GM23338 (cell line): ENCODE measurements around the gene DNAH11. TPM values are rescaled to one million over a fixed set of nuclear protein-coding genes. Genes with fewer than 3 reads are reported as not detected.

Experiments
- ATAC-seq: fragments of 200-7000 bp; cut with Tn5 transposase; 3 replicates; pipeline ENCODE4 v1.9.1; 2020
- DNase-seq: peaks from one replicate; pipeline ENCODE4 v3.0.0-alpha.2; 2015; ENCODE audit warnings: low spot score
- H2AFZ ChIP-seq: fragments of 200-600 bp; sonication (generic); 2 replicates; pipeline ENCODE4 v1.8.0; 2016; ENCODE audit warnings: antibody characterized with exemption, mild to moderate bottlenecking, moderate library complexity
- H3F3A ChIP-seq: fragments of 200-600 bp; sonication (generic); replicated peaks from 2 replicates; pipeline ENCODE4 v1.8.0; 2017; ENCODE audit warnings: antibody characterized with exemption, mixed run types, low read depth
- H3K27ac ChIP-seq: fragments of 200-600 bp; sonication (generic); 2 replicates; pipeline ENCODE4 v1.6.1; 2016; ENCODE audit warnings: low read depth
- H3K27me3 ChIP-seq: fragments of 200-600 bp; sonication (generic); 2 replicates; pipeline ENCODE4 v1.8.0; 2016; ENCODE audit warnings: mild to moderate bottlenecking, mixed run types, moderate library complexity; ENCODE audit not compliant: insufficient read depth
- H3K36me3 ChIP-seq: fragments of 200-600 bp; sonication (generic); 2 replicates; pipeline ENCODE4 v1.8.0; 2016; ENCODE audit warnings: mild to moderate bottlenecking; ENCODE audit not compliant: insufficient read depth
- H3K4me1 ChIP-seq: fragments of 200-600 bp; sonication (generic); 2 replicates; pipeline ENCODE4 v1.8.0; 2016; ENCODE audit warnings: mild to moderate bottlenecking, moderate library complexity; ENCODE audit not compliant: insufficient read depth
- H3K4me2 ChIP-seq: fragments of 200-600 bp; sonication (generic); 2 replicates; pipeline ENCODE4 v1.7.1; 2017; ENCODE audit warnings: mixed run types
- H3K4me3 ChIP-seq: fragments of 200-600 bp; sonication (generic); 2 replicates; pipeline ENCODE4 v1.6.1; 2016; ENCODE audit warnings: mixed run types
- H3K79me2 ChIP-seq: fragments of 200-600 bp; sonication (generic); replicated peaks from 2 replicates; pipeline ENCODE4 v1.8.0; 2017; ENCODE audit warnings: mild to moderate bottlenecking; ENCODE audit not compliant: insufficient read depth
- H3K9me2 ChIP-seq: fragments of 200-600 bp; sonication (generic); 2 replicates; pipeline ENCODE4 v1.8.0; 2017; ENCODE audit not compliant: insufficient read depth
- H4K20me1 ChIP-seq: fragments of 200-600 bp; sonication (generic); replicated peaks from 2 replicates; pipeline ENCODE4 v1.8.0; 2017; ENCODE audit warnings: mild to moderate bottlenecking; ENCODE audit not compliant: insufficient read depth
- H3K27ac Mint-ChIP-seq: 2 replicates; pipeline ENCODE4 v1.8.0; 2020; ENCODE audit warnings: inconsistent platforms, mild to moderate bottlenecking, moderate library complexity, mixed read lengths
- H3K27me3 Mint-ChIP-seq: 3 replicates; pipeline ENCODE4 v1.8.0; 2022; ENCODE audit warnings: low read depth, mild to moderate bottlenecking, moderate library complexity, mixed read lengths, inconsistent platforms; ENCODE audit not compliant: insufficient read depth, poor library complexity
- H3K36me3 Mint-ChIP-seq: 3 replicates; pipeline ENCODE4 v1.8.0; 2021; ENCODE audit warnings: low read depth, mild to moderate bottlenecking, inconsistent platforms, moderate library complexity, mixed read lengths
- H3K4me1 Mint-ChIP-seq: 3 replicates; pipeline ENCODE4 v1.8.0; 2020; ENCODE audit warnings: mild to moderate bottlenecking, inconsistent platforms, mixed read lengths
- H3K4me3 Mint-ChIP-seq: 3 replicates; pipeline ENCODE4 v1.8.0; 2021; ENCODE audit warnings: moderate library complexity, mild to moderate bottlenecking, inconsistent platforms, mixed read lengths
- H3K9me3 Mint-ChIP-seq: 3 replicates; pipeline ENCODE4 v1.8.0; 2020; ENCODE audit warnings: moderate library complexity, mild to moderate bottlenecking, inconsistent platforms, mixed read lengths
- CREB1 ChIP-seq: fragments of 250-450 bp; sonication (Bioruptor Pico); IDR thresholded peaks from 2 replicates; pipeline ENCODE4 v1.5.0; 2020; ENCODE audit warnings: low read depth, mild to moderate bottlenecking, moderate library complexity
- EZH2 ChIP-seq: fragments of 200-600 bp; sonication (generic); IDR thresholded peaks from one replicate; pipeline ENCODE4 v1.8.0; 2017; ENCODE audit warnings: antibody characterized with exemption, mild to moderate bottlenecking, low read depth; ENCODE audit not compliant: unreplicated experiment
- NANOG ChIP-seq: IDR thresholded peaks from 2 replicates; pipeline ENCODE4 v1.6.1; 2016; ENCODE audit warnings: antibody characterized with exemption, borderline replicate concordance
- STAT1 ChIP-seq: IDR thresholded peaks from one replicate; pipeline ENCODE4 v1.6.1; 2016; ENCODE audit warnings: antibody characterized with exemption; ENCODE audit not compliant: unreplicated experiment
- ZNF114 ChIP-seq: fragments of 250-450 bp; sonication (Bioruptor Pico); IDR thresholded peaks from 2 replicates; pipeline ENCODE4 v1.5.0; 2020; ENCODE audit warnings: mild to moderate bottlenecking, moderate library complexity
- ZNF331 ChIP-seq: fragments of 250-450 bp; sonication (Bioruptor Pico); IDR thresholded peaks from 2 replicates; pipeline ENCODE4 v1.5.0; 2020; ENCODE audit warnings: low read depth, mild to moderate bottlenecking, moderate library complexity
- polyA plus RNA-seq: library from polyadenylated mRNA; unstranded; fragments of >200 nt; fragmentation: Nextera tagmentation; extraction: Ambion mirVana; gene quantifications from 2 replicates; pipeline ENCODE4 v1.2.1, GENCODE V29; 2016
- total RNA-seq: library from RNA; depleted of rRNA; stranded (reverse); fragments of >200 nt; shearing (Covaris generic); gene quantifications from 2 replicates; pipeline ENCODE4 v1.2.3, GENCODE V29; 2014
- TF ChIP-seq, protein P1 (sequence below): IDR thresholded peaks from one replicate; pipeline ENCODE4 v1.6.1; 2018; ENCODE audit warnings: antibody characterized with exemption; ENCODE audit not compliant: unreplicated experiment
- TF ChIP-seq, protein P2 (sequence below), 2 experiments: fragments of 200-600 bp in 1 of 2; sonication (generic) in 1 of 2; conservative IDR thresholded peaks; 2 replicates each; pipeline versions ENCODE4 v1.5.1 to v1.6.1; 2016 to 2017; ENCODE audit warnings: antibody characterized with exemption in 2 of 2, low read depth in 2 of 2, mild to moderate bottlenecking in 2 of 2, moderate library complexity in 1 of 2
- TF ChIP-seq, protein P3 (sequence below): IDR thresholded peaks from 2 replicates; pipeline ENCODE4 v1.6.1; 2016; ENCODE audit warnings: antibody characterized with exemption

The DNAH11 gene
- total and polyA plus RNA-seq, 2 experiments from 2014 or later: 9.3 TPM

DNA sequence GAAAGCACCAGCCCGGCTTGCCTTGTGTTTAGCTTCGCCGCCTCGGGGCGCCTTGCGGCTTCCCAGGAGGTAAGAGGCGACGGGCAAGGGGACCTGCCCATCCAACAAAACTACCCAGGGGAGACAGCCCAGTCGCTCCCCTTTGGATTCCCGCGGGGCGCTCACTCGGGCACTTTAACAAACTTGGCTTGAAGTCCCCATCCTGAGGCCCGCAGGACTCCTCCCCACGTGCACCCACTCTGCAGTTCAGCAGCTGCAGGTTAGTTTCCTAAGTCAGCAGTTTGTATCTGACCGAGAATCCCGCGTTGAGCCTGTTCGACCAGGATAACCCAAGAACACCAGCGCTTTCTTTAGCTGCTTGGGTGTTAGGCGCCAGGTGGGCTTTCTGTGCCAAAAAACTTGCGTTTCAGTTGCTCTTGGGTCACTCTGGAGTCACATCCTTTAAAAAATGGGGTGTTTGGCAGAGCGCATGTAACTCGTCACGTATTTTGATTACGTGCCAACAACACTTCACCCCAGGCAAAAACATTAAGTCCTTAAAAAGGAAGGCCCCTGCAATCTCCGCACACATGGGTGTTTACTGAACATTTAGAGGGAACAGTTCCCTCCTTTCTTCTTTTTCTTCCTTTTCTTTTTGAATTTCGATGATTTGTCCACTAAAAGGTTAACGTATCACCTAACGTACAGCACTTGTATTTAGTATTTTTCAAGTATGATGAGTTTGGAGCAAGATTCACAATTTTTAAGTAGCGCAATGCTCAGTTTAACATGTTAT, 876 bp downstream of the DNAH11 start (continued):
- TF ChIP-seq, protein P1, sequence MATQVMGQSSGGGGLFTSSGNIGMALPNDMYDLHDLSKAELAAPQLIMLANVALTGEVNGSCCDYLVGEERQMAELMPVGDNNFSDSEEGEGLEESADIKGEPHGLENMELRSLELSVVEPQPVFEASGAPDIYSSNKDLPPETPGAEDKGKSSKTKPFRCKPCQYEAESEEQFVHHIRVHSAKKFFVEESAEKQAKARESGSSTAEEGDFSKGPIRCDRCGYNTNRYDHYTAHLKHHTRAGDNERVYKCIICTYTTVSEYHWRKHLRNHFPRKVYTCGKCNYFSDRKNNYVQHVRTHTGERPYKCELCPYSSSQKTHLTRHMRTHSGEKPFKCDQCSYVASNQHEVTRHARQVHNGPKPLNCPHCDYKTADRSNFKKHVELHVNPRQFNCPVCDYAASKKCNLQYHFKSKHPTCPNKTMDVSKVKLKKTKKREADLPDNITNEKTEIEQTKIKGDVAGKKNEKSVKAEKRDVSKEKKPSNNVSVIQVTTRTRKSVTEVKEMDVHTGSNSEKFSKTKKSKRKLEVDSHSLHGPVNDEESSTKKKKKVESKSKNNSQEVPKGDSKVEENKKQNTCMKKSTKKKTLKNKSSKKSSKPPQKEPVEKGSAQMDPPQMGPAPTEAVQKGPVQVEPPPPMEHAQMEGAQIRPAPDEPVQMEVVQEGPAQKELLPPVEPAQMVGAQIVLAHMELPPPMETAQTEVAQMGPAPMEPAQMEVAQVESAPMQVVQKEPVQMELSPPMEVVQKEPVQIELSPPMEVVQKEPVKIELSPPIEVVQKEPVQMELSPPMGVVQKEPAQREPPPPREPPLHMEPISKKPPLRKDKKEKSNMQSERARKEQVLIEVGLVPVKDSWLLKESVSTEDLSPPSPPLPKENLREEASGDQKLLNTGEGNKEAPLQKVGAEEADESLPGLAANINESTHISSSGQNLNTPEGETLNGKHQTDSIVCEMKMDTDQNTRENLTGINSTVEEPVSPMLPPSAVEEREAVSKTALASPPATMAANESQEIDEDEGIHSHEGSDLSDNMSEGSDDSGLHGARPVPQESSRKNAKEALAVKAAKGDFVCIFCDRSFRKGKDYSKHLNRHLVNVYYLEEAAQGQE: no peak
- TF ChIP-seq, protein P2, sequence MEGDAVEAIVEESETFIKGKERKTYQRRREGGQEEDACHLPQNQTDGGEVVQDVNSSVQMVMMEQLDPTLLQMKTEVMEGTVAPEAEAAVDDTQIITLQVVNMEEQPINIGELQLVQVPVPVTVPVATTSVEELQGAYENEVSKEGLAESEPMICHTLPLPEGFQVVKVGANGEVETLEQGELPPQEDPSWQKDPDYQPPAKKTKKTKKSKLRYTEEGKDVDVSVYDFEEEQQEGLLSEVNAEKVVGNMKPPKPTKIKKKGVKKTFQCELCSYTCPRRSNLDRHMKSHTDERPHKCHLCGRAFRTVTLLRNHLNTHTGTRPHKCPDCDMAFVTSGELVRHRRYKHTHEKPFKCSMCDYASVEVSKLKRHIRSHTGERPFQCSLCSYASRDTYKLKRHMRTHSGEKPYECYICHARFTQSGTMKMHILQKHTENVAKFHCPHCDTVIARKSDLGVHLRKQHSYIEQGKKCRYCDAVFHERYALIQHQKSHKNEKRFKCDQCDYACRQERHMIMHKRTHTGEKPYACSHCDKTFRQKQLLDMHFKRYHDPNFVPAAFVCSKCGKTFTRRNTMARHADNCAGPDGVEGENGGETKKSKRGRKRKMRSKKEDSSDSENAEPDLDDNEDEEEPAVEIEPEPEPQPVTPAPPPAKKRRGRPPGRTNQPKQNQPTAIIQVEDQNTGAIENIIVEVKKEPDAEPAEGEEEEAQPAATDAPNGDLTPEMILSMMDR (conservative IDR thresholded peaks at IDR 0.05; ENCODE audit: low read depth in 2 of 2): no peak
- TF ChIP-seq CREB1 (no peak), STAT1 (no peak), ZNF114 (CRISPR knock-in tag) (no peak), EZH2 (no peak), ZNF331 (CRISPR knock-in tag) (no peak), NANOG (no peak)
- TF ChIP-seq, protein P3, sequence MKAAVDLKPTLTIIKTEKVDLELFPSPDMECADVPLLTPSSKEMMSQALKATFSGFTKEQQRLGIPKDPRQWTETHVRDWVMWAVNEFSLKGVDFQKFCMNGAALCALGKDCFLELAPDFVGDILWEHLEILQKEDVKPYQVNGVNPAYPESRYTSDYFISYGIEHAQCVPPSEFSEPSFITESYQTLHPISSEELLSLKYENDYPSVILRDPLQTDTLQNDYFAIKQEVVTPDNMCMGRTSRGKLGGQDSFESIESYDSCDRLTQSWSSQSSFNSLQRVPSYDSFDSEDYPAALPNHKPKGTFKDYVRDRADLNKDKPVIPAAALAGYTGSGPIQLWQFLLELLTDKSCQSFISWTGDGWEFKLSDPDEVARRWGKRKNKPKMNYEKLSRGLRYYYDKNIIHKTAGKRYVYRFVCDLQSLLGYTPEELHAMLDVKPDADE: no peak

DNA sequence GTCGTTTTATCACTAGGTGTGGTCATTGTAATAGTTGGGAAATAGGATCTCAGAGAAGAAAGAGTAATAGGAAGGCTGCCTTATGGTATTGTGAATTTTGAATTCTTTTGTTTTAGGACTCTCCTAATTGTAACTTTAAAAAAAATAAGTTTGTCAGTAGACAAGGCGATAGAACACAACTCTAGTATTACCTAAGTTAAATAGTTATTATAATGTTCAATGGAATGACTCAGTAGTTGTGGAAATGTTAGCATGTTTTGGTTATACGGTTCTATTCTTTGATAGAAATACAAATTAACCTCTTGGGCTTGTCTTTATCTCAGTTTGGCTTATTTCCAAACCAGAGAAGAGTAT, 1.4 kb downstream of the DNAH11 start:
- DNase-seq (no peak), ATAC-seq (no peak)
- H3K4me2 ChIP-seq: peak overlapping the region; percentile 78
- 0 out of 2 replicates have a peak, but pooled peaks cover 7% of the 10 kb centered on the region for H3F3A ChIP-seq
- Mint-ChIP-seq H3K4me3 (peak overlapping the region; percentile 67), H3K4me1 (peaks cover 41% of the 10 kb centered on the region), H3K36me3 (no peaks in the 10 kb centered on the region), H3K27ac (no peak overlapping the region), H3K27me3 (peaks cover 13% of the 10 kb centered on the region), H3K9me3 (no peaks in the 10 kb centered on the region)
- H3K4me1 ChIP-seq: peaks cover 54% of the 10 kb centered on the region
- H3K79me2 ChIP-seq: no peaks in the 10 kb centered on the region
- no peaks in the 10 kb centered on the region for H4K20me1 ChIP-seq
- H3K27ac ChIP-seq: no peak overlapping the region
- H3K27me3 ChIP-seq: peaks cover 30% of the 10 kb centered on the region
- H3K4me3 ChIP-seq: peak overlapping the region; percentile 59
- H3K9me2 ChIP-seq: no peaks in the 10 kb centered on the region
- H2AFZ ChIP-seq: no peak overlapping the region
- no peaks in the 10 kb centered on the region for H3K36me3 ChIP-seq
- TF ChIP-seq, protein P1: no peak
- TF ChIP-seq NANOG: no peak
